ENCODE data around the gene HNRNPLL. TPM values are rescaled to one million over a fixed set of nuclear protein-coding genes. Genes with fewer than 3 reads are reported as not detected.

HNRNPLL gene
- polyA plus RNA-seq, 1 experiment, result 78.5 TPM

- CTCF ChIA-PET, result no interaction called here
Observed at GRCh38 chr2:38620282-38620977, 17.7 kb upstream of the HNRNPLL start.

DNA sequence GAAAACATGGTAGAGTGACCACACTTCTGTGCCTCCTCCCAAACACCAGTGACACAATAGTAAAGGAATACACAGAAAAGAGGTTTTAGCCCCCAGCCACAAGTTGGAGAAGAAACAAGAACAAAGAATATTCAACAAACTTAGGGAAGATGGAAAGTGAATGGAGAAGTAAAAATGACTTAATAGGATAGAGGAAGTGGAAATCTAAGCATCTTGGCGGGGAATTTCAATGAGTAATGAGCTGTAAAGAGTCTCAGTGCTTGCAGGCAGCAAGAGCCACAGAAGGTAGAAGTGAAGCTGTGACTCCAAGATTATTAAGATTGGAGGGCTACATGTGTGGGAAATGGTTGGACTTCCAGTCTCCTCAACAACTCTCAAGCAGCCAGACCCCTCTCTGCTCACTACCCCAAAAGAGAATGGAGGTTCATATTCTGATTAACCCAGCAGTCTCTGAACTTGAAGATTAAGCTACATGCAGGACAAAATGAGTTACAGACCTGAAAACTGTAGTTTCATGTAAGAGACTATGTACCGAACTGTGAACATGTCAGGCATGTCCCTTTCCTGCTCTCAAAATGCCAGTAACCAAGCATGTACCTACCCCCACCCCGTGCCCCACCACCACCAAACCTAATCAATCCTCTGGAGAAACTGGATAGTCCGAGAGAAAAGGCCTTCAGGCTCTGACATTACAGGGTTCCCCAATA is 16.9 kb upstream of the HNRNPLL start:
- no peak overlapping the region for H3K4me3 ChIP-seq (ENCODE audit: low read depth, low read length)
- DNase-seq (ENCODE audit: low read depth, low spot score), result no peak
- ChIA-PET POLR2A (no interaction called here), CTCF (no interaction called here)
- H3K27me3 ChIP-seq (ENCODE audit: control insufficient read depth, insufficient read depth, low read length), result no peaks in the 10 kb centered on the region
- H3K27ac ChIP-seq (ENCODE audit: low read depth, low read length), result no peak overlapping the region
- no peaks in the 10 kb centered on the region for H3K9me3 ChIP-seq (ENCODE audit: control insufficient read depth, insufficient read depth, low read length)
- TF ChIP-seq, protein P1, sequence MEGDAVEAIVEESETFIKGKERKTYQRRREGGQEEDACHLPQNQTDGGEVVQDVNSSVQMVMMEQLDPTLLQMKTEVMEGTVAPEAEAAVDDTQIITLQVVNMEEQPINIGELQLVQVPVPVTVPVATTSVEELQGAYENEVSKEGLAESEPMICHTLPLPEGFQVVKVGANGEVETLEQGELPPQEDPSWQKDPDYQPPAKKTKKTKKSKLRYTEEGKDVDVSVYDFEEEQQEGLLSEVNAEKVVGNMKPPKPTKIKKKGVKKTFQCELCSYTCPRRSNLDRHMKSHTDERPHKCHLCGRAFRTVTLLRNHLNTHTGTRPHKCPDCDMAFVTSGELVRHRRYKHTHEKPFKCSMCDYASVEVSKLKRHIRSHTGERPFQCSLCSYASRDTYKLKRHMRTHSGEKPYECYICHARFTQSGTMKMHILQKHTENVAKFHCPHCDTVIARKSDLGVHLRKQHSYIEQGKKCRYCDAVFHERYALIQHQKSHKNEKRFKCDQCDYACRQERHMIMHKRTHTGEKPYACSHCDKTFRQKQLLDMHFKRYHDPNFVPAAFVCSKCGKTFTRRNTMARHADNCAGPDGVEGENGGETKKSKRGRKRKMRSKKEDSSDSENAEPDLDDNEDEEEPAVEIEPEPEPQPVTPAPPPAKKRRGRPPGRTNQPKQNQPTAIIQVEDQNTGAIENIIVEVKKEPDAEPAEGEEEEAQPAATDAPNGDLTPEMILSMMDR (IDR thresholded peaks at IDR 0.05; ENCODE audit: low read depth, low read length), result no peak

More at GRCh38 chr2:38620282-38620977, 17.7 kb upstream of the HNRNPLL start:
- Histone ChIP-seq H3K9me3 (ENCODE audit: control insufficient read depth, insufficient read depth, low read length) (no peaks in the 10 kb centered on the region), H3K27ac (ENCODE audit: low read depth, low read length) (no peak overlapping the region), H3K27me3 (ENCODE audit: control insufficient read depth, insufficient read depth, low read length) (no peaks in the 10 kb centered on the region), H3K4me3 (ENCODE audit: low read depth, low read length) (no peak overlapping the region)
- TF ChIP-seq, protein P1 (IDR thresholded peaks at IDR 0.05; ENCODE audit: low read depth, low read length), result no peak
- POLR2A ChIA-PET, result interaction anchor here (0.7 kb wide), 1 partner anchor 131 kb away, joined by 3 read pairs; the partner anchor contains the start of gene SRSF7
- DNase-seq (ENCODE audit: low read depth, low spot score), result no peak

DNA sequence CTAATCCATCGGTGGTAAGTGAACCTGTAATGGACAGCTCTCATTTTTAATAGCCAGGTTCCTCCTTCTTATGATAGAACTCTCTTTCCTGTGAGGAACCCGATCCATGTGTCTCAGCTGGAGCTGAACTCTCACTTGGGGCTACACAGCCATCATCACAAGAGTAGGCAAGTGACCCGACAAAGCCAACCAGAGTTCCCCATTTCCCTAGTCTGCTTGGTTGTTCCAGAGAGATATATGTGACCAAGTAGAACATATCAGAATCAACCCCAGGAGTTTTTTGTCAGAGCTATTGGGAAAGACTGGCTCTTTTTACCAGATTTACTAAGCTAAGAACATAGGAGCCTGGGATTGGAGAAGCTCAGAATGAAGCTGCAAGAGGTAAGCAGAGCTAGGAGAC is 14.6 kb upstream of the HNRNPLL start:
- DNase-seq (ENCODE audit: low read depth, low spot score), result no peak
- TF ChIP-seq, protein P1 (IDR thresholded peaks at IDR 0.05; ENCODE audit: low read depth, low read length), result no peak
- Histone ChIP-seq H3K4me3 (ENCODE audit: low read depth, low read length) (no peak overlapping the region), H3K9me3 (ENCODE audit: control insufficient read depth, insufficient read depth, low read length) (no peaks in the 10 kb centered on the region), H3K27ac (ENCODE audit: low read depth, low read length) (no peak overlapping the region), H3K27me3 (ENCODE audit: control insufficient read depth, insufficient read depth, low read length) (no peaks in the 10 kb centered on the region)
- POLR2A ChIA-PET, result no interaction called here
- CTCF ChIA-PET, result no interaction called here

GRCh38 chr2:38615237-38615636 is 12.5 kb upstream of the HNRNPLL start:
- no peaks in the 10 kb centered on the region for H3K9me3 ChIP-seq (ENCODE audit: control insufficient read depth, insufficient read depth, low read length)
- H3K27ac ChIP-seq (ENCODE audit: low read depth, low read length), result no peak overlapping the region
- H3K27me3 ChIP-seq (ENCODE audit: control insufficient read depth, insufficient read depth, low read length), result no peaks in the 10 kb centered on the region
- ChIA-PET CTCF (interaction anchor here (1.9 kb wide), 1 partner anchor 12 kb away, joined by 7 read pairs; the partner anchor contains the start of gene HNRNPLL), POLR2A (no interaction called here)
- DNase-seq (ENCODE audit: low read depth, low spot score), result no peak
- TF ChIP-seq, protein P1 (IDR thresholded peaks at IDR 0.05; ENCODE audit: low read depth, low read length), result no peak
- H3K4me3 ChIP-seq (ENCODE audit: low read depth, low read length), result no peak overlapping the region

- H3K27ac ChIP-seq (ENCODE audit: low read depth, low read length), result no peak overlapping the region
- CTCF ChIA-PET, result interaction anchor here (1.9 kb wide), 1 partner anchor 10 kb away, joined by 14 read pairs; the partner anchor contains the start of gene HNRNPLL
- DNase-seq (ENCODE audit: low read depth, low spot score), result no peak
- POLR2A ChIA-PET, result no interaction called here
- H3K27me3 ChIP-seq (ENCODE audit: control insufficient read depth, insufficient read depth, low read length), result no peaks in the 10 kb centered on the region
- no peaks in the 10 kb centered on the region for H3K9me3 ChIP-seq (ENCODE audit: control insufficient read depth, insufficient read depth, low read length)
- no peak overlapping the region for H3K4me3 ChIP-seq (ENCODE audit: low read depth, low read length)
- TF ChIP-seq, protein P1 (IDR thresholded peaks at IDR 0.05; ENCODE audit: low read depth, low read length), result no peak
Observed at GRCh38 chr2:38613849-38614213, 11.1 kb upstream of the HNRNPLL start.

Measured in AG04450 (cell line).